Measurements from ENCODE around the gene ACOD1. TPM values are rescaled to one million over a fixed set of nuclear protein-coding genes. Genes with fewer than 3 reads are reported as not detected.

ACOD1 gene
- total RNA-seq, 1 experiment from 2014 or later: not detected

GRCh38 chr13:76973920-76974617 is 25.8 kb downstream of the ACOD1 start:
- Histone ChIP-seq H3K9me3 (ENCODE audit: control insufficient read depth, low read depth, low read length) (no peaks in the 10 kb centered on the region), H2BK15ac (ENCODE audit: low read depth, low read length) (no peak overlapping the region), H3K27ac (ENCODE audit: insufficient read length, low read depth, low read length) (no peak overlapping the region), H2AK5ac (ENCODE audit: insufficient read length, low read length) (no peak overlapping the region), H2AFZ (ENCODE audit: low read length) (no peak overlapping the region), H3K23me2 (ENCODE audit: insufficient read length, low read depth, low read length, poor library complexity, severe bottlenecking) (no peaks in the 10 kb centered on the region), H2BK5ac (ENCODE audit: insufficient read length, low read length) (no peak overlapping the region), H2BK20ac (ENCODE audit: low read depth, low read length, poor library complexity, severe bottlenecking) (no peak overlapping the region), H3K23ac (ENCODE audit: insufficient read length, low read depth, low read length) (no peak overlapping the region), H3K4me2 (ENCODE audit: insufficient read depth, insufficient read length, low read length) (no peak overlapping the region), H3K9ac (ENCODE audit: extremely low read depth, insufficient read length, low read length) (no peak overlapping the region), H3K79me1 (ENCODE audit: insufficient read depth, low read depth, low read length, poor library complexity, severe bottlenecking) (no peaks in the 10 kb centered on the region), H4K5ac (ENCODE audit: insufficient read length, low read depth, low read length) (no peak overlapping the region), H3K4me1 (ENCODE audit: insufficient read depth, low read length) (no peaks in the 10 kb centered on the region; the same call in 1 of the 2 replicates), H3K4ac (ENCODE audit: low read depth, low read length) (no peak overlapping the region), H4K8ac (replicated peaks; ENCODE audit: insufficient read length, low read depth, low read length) (no peak overlapping the region), H4K20me1 (ENCODE audit: control insufficient read depth, insufficient read depth, insufficient read length) (no peaks in the 10 kb centered on the region), H3K27me3 (ENCODE audit: insufficient read depth, low read length) (no peaks in the 10 kb centered on the region), H3T11ph (ENCODE audit: low read length) (no peak overlapping the region), H2BK120ac (ENCODE audit: low read depth, low read length, poor library complexity, severe bottlenecking) (no peak overlapping the region), H4K91ac (ENCODE audit: insufficient read length, low read depth, low read length) (no peak overlapping the region), H3K79me2 (ENCODE audit: insufficient read depth, low read length) (no peaks in the 10 kb centered on the region), H3K56ac (ENCODE audit: insufficient read length, low read depth, low read length) (no peak overlapping the region), H2BK12ac (ENCODE audit: insufficient read length, low read depth, low read length) (no peak overlapping the region), H3K18ac (ENCODE audit: insufficient read length, low read depth, low read length) (no peak overlapping the region), H3K14ac (ENCODE audit: insufficient read depth, low read length) (no peak overlapping the region)
- no peaks in the 10 kb centered on the region for H3K9me3 Mint-ChIP-seq
- peaks cover 3% of the 10 kb centered on the region; the same call in 1 of the 2 replicates for H3K27me3 Mint-ChIP-seq (ENCODE audit: low read depth)
- no peak for DNase-seq
- TF ChIP-seq CTCF (conservative IDR thresholded peaks at IDR 0.05): no peak
- H3K4me3 Mint-ChIP-seq: no peak overlapping the region
- whole genome bisulfite sequencing (ENCODE audit: extremely low coverage, insufficient read length, low lambda C conversion rate): no CpG with 5 or more reads among the region's 6 CpGs
- H3K4me1 Mint-ChIP-seq: peaks cover 12 to 14% of the 10 kb centered on the region in 2 experiments
- H3K27ac Mint-ChIP-seq: peak overlapping the region in 1 of 3 experiments; percentile 62; a peak in 2 of 7 replicates
- H3K36me3 Mint-ChIP-seq (ENCODE audit: insufficient read depth in 1 of 3, low read depth in 3 of 3): no peaks in the 10 kb centered on the region

Measured in H9 (cell line).